Heart left ventricle (tissue), 16 donors: ENCODE results near the gene ABCC9. TPM values are rescaled to one million over a fixed set of nuclear protein-coding genes. Genes with fewer than 3 reads are reported as not detected.

Source experiments
- ATAC-seq, 4 donors: fragments of 200-7000 bp; cut with Tn5 transposase; one replicate each; pipeline ENCODE4 v1.9.1; 2020 to 2022; ENCODE audit warnings: moderate library complexity in 4 of 4, mild to moderate bottlenecking in 3 of 4, moderate number of reproducible peaks in 1 of 4
- DNase-seq, 5 donors: peaks; one replicate each; pipeline ENCODE4 v3.0.0-alpha.2; 2020
- H3K27ac ChIP-seq, 12 donors: fragments of 200-600 bp; sonication (generic) in 4 of 12; one replicate each; pipeline versions ENCODE4 v1.5.0 to v1.8.0; 2016 to 2022; ENCODE audit warnings: mild to moderate bottlenecking in 2 of 12
- H3K27me3 ChIP-seq, 9 donors: fragments of 200-600 bp; sonication (generic) in 2 of 9; one replicate each; pipeline versions ENCODE4 v1.5.1 to v1.8.0; 2016 to 2022; ENCODE audit warnings: mild to moderate bottlenecking in 3 of 9
- H3K36me3 ChIP-seq, 9 donors: fragments of 200-600 bp; sonication (generic) in 2 of 9; one replicate each; pipeline versions ENCODE4 v1.5.0 to v1.8.0; 2018 to 2022; ENCODE audit warnings: mild to moderate bottlenecking in 2 of 9
- H3K4me1 ChIP-seq, 12 donors: fragments of 200-600 bp; sonication (generic) in 4 of 12; one replicate each; pipeline versions ENCODE4 v1.5.0 to v1.8.0; 2016 to 2022; ENCODE audit warnings: mild to moderate bottlenecking in 3 of 12
- H3K4me3 ChIP-seq, 12 donors: fragments of 200-600 bp; sonication (generic) in 4 of 12; one replicate each; pipeline versions ENCODE4 v1.5.0 to v1.8.0; 2017 to 2022; ENCODE audit warnings: mild to moderate bottlenecking in 9 of 12, moderate library complexity in 4 of 12
- H3K9me3 ChIP-seq, 12 donors: fragments of 200-600 bp; sonication (generic) in 4 of 12; one replicate each; pipeline versions ENCODE4 v1.5.0 to v1.8.0; 2016 to 2022; ENCODE audit warnings: mild to moderate bottlenecking in 1 of 12
- POLR2A ChIP-seq, 2 donors: fragments of 450-650 bp; IDR thresholded peaks; one replicate each; pipeline ENCODE4 v1.6.1; 2017; ENCODE audit warnings: antibody characterized with exemption in 2 of 2, mild to moderate bottlenecking in 2 of 2, moderate library complexity in 2 of 2
- WGBS, 4 donors: extraction: QIAGEN DNeasy Blood & Tissue Kit in 2 of 4; methylation state at CpG; one replicate each; pipeline versions ENCODE4 v1.1.5 to v1.1.7; 2013 to 2018; 5-methylcytosine and 5-hydroxymethylcytosine counted together
- intact Hi-C, 10 donors: fragments of 100-400 bp; cut with DNase I; formaldehyde crosslinking; loops; one replicate each; pipeline versions ENCODE4 v1.11.1 to v1.14.2; 2022
- polyA plus RNA-seq, 2 donors: library from polyadenylated mRNA; stranded (reverse); fragments of 200-250 nt; gene quantifications; one replicate each; pipeline ENCODE4 v1.2.3, GENCODE V29; 2013
- total RNA-seq, 9 donors: library from RNA; depleted of rRNA in 2 of 9; stranded (reverse); fragments of >200 nt in 2 of 9; fragmentation: NEBNext Ultra II Directional in 3 of 9; extraction: Animal tissue kit (Norgen Biotek cat#: 25700) in 3 of 9; gene quantifications; one replicate each; pipeline versions ENCODE4 v1.1.0 to v1.2.4, GENCODE V29; 2016 to 2023
- TF ChIP-seq, protein P1 (sequence below), 12 donors: fragments of 200-600 bp; sonication (generic) in 4 of 12; IDR thresholded peaks; one replicate each; pipeline versions ENCODE4 v1.5.0 to v1.8.0; 2018 to 2022; ENCODE audit warnings: antibody characterized with exemption in 12 of 12, mild to moderate bottlenecking in 5 of 12
- donor health status: ischemic (EF 13 %, LVEDD 7.1; RV severe dilation, severe dysfunction).
- donor health status: healthy with polysubstance abuse.
- donor health status: DM: no; HTN: yes; CAD: no.
- donor health status: DM: no; HTN: no; CAD: no.
- donor health status: ischemic (EF 25% LVEDD 6.9; RV normal size, moderate dysfunction).
- donor health status: ischemic (EF 25% LVEDD 5.7; RV mildly dilated, moderate dysfunction).
- donor health status: healthy.
- donor health status: DM: yes; HTN: yes; CAD: no.
- donor health status: ischemic (EF 35%, LVEDD 5.7; RV mildly dilated, moderate dysfunction).
- donor health status: nonischemic (EF 11% LVEDD 7.7; RV severe dilation, severe dysfunction).
- donor health status: DM: yes; HTN: yes; CAD: no.
- donor health status: PGD.
- donor health status: ischemic (EF 29% LVEDD 5.4; RV normal size, mild dysfunction).
- donor health status: nonischemic (EF 23%, LVEDD 6.1; RV moderate dilation, normal function).

The ABCC9 gene
- total and polyA plus RNA-seq, 11 donors, result 14.1 to 103 (median 70.8) TPM

DNA sequence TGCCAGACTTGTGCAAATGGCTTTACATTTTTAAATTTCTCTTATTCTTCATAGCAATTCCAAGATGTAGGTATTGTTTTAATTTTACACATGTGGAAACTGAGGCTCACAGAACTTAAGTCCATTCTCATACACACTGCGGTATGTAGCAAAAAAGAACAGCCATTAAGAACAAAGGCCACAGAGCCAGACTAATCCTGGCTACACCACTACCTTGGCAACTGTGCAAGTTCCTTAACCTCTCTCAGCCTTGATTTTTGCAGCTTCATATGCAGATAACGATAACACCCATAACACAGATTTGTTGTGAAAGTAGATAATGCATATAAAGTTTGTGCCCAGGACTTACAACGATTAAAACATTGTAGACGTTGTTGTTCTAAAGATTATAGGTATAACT, 81.1 kb downstream of the ABCC9 start:
- 86 to 91% (median 87%) methylated on average over 4 of the region's 4 CpGs for WGBS, 4 donors
- H3K4me3 ChIP-seq, result no peak overlapping the region
- peaks cover 0 to 7% (median 0%) of the 10 kb centered on the region in 12 donors for H3K4me1 ChIP-seq
- DNase-seq (no peak), ATAC-seq (no peak)
- H3K27me3 ChIP-seq, result no peaks in the 10 kb centered on the region
- intact Hi-C loops, result no loop called here
- peaks cover 0 to 43% (median 0%) of the 10 kb centered on the region in 9 donors for H3K36me3 ChIP-seq
- H3K27ac ChIP-seq, result no peak overlapping the region
- TF ChIP-seq POLR2A (IDR thresholded peaks at IDR 0.05), result no peak
- TF ChIP-seq, protein P1, sequence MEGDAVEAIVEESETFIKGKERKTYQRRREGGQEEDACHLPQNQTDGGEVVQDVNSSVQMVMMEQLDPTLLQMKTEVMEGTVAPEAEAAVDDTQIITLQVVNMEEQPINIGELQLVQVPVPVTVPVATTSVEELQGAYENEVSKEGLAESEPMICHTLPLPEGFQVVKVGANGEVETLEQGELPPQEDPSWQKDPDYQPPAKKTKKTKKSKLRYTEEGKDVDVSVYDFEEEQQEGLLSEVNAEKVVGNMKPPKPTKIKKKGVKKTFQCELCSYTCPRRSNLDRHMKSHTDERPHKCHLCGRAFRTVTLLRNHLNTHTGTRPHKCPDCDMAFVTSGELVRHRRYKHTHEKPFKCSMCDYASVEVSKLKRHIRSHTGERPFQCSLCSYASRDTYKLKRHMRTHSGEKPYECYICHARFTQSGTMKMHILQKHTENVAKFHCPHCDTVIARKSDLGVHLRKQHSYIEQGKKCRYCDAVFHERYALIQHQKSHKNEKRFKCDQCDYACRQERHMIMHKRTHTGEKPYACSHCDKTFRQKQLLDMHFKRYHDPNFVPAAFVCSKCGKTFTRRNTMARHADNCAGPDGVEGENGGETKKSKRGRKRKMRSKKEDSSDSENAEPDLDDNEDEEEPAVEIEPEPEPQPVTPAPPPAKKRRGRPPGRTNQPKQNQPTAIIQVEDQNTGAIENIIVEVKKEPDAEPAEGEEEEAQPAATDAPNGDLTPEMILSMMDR (IDR thresholded peaks at IDR 0.05), result no peak
- no peaks in the 10 kb centered on the region for H3K9me3 ChIP-seq

DNA sequence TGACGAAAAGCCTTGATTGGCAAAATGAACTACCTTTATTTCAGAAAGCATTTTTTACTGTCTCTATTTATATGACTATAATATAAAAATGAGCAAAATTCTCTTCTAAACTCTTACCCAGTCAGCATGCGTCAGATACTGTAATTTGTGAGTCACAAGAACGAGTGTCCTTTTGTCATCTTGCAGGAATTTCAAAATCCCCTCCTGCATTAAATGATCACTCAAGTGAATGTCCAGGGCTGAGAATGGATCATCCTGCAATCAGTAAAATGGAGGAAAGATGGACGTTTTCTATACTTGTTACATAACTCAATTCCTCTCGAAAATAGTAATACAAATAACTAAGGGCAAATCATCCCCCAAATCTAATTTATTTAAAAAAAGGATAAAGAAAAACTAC, 89.0 kb downstream of the ABCC9 start:
- Histone ChIP-seq H3K4me3 (no peak overlapping the region), H3K36me3 (peaks cover 0 to 38% (median 0%) of the 10 kb centered on the region in 9 donors), H3K27ac (no peak overlapping the region), H3K4me1 (peaks cover 0 to 18% (median 5%) of the 10 kb centered on the region in 12 donors), H3K27me3 (no peaks in the 10 kb centered on the region), H3K9me3 (no peaks in the 10 kb centered on the region)
- ATAC-seq (no peak), DNase-seq (no peak)
- 82 to 89% (median 84%) methylated on average over 5 of the region's 5 CpGs for WGBS, 4 donors
- intact Hi-C loops, result no loop called here
- no peak for TF ChIP-seq POLR2A (IDR thresholded peaks at IDR 0.05)
- TF ChIP-seq, protein P1 (IDR thresholded peaks at IDR 0.05), result no peak

DNA sequence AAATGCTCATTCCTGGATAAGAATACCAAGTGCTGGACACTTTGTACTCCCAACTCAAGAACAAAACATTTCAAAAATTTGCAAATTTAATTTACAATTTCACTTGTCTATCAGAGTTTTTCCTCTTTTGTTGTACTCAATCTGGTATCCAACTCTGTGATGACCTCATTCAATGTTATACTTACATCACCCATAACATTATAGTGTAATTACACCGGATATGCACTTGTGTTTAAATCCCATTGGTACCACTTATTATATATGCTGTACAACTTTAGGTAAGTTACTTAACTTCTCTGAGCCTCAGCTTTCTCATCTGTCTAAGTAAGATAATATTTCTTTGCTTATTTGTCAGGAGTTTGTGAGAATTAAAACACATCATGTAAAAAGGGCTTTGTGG, 90.1 kb downstream of the ABCC9 start:
- Histone ChIP-seq H3K36me3 (peaks cover 0 to 47% (median 0%) of the 10 kb centered on the region in 9 donors), H3K4me3 (no peak overlapping the region), H3K27ac (no peak overlapping the region), H3K9me3 (no peaks in the 10 kb centered on the region), H3K27me3 (no peaks in the 10 kb centered on the region), H3K4me1 (peaks cover 0 to 16% (median 5%) of the 10 kb centered on the region in 12 donors)
- ATAC-seq (no peak), DNase-seq (no peak)
- no peak for TF ChIP-seq POLR2A (IDR thresholded peaks at IDR 0.05)
- TF ChIP-seq, protein P1 (IDR thresholded peaks at IDR 0.05), result no peak
- 72 to 81% (median 76%) methylated on average over 1 of the region's 1 CpG for WGBS, 4 donors
- intact Hi-C loops, result no loop called here

- ATAC-seq (peak in 2 of 4 donors; percentile 29 to 48), DNase-seq (no peak)
- TF ChIP-seq, protein P1 (IDR thresholded peaks at IDR 0.05), result no peak
- TF ChIP-seq POLR2A (IDR thresholded peaks at IDR 0.05), result no peak
- Histone ChIP-seq H3K4me1 (peaks cover 0 to 16% (median 5%) of the 10 kb centered on the region in 12 donors), H3K9me3 (no peaks in the 10 kb centered on the region), H3K27me3 (no peaks in the 10 kb centered on the region), H3K4me3 (no peak overlapping the region), H3K27ac (no peak overlapping the region), H3K36me3 (peaks cover 0 to 54% (median 6%) of the 10 kb centered on the region in 9 donors)
- 32 to 50% (median 35%) methylated on average over 4 of the region's 4 CpGs for WGBS, 4 donors
- intact Hi-C loops, result no loop called here
Observed at GRCh38 chr12:21850419-21850818, 90.8 kb downstream of the ABCC9 start.
